ENCODE results near the gene RAPGEF5.

The RAPGEF5 gene

DNA sequence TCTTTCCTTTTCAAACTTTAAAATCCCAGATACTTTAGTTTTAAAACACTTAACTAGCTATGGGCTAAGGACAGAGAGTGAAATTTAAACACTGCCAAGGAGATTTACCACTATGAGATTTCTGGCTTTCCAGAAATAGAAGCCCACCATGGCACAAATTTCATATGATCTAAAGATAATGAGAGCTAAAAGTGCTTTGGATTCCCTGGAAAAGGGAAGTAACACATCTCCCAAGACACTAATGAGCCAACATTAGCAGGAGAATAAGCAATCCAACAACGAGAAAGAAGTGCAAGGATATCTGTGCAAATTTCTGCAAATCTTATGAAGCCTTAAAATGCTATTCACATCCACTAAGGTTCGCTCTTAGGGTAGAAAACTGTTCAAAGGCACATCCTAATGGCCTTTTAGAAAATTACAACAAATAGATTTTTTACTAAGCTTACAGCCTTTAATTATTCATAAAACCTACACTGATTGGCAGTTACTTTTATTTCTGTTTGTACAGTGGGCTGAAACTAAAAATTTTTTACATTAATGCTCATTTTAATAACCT, 100.3 kb downstream of the RAPGEF5 start:
- DNase-seq (ENCODE audit: low spot score): no peak

DNA sequence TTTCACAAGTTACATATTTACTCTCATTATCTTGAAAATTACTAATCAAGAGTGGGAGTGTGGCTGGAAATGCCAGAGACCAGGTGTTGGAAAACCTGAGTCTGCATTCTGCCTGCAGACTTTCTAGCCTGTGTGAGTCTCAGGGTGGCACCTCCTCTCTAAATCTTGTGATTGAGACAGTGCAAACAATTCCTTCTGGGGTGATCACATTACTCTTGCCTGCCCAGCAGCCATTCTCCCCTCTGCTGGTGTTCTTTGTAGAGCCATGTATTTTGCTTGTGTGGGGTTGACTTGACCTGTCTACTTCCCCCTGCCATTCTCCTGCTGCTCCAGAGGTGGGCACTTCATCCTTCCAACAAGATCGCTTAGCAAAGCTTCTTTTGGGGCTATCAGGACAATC, 101.1 kb downstream of the RAPGEF5 start:
- no peak for DNase-seq (ENCODE audit: low spot score)

GRCh38 chr7:22255342-22255741, 101.6 kb downstream of the RAPGEF5 start:
- DNase-seq (ENCODE audit: low spot score): no peak

DNA sequence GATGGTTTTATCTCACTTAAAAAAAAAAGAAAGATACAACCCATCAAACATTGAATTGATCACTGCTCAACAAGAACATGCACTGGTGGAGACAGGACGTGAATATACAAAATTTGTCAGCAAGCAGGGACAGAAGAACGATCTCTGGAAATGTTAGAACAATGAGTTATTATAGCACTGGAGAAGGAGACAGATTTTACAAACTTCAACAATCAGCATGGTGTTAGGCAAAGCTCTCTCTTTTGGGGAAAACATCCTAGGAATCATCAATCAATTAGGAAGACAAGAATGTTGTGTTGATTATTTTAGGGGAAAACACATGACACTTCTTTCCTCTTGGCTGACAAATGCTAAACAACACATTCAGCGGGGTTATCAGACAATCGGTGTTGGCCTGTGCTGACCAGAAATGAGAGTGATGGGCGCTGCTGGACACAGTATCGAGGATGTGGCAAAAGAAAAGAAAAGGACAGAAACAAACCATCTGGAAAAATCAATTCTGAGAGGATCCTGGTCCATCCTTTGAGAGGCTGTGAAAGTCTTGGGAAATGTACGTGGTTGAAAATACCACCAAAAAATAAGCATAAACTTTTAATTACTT, 103.9 kb downstream of the RAPGEF5 start:
- no peak for DNase-seq (ENCODE audit: low spot score)

GRCh38 chr7:22252016-22252415, 104.9 kb downstream of the RAPGEF5 start:
- no peak for DNase-seq (ENCODE audit: low spot score)

DNA sequence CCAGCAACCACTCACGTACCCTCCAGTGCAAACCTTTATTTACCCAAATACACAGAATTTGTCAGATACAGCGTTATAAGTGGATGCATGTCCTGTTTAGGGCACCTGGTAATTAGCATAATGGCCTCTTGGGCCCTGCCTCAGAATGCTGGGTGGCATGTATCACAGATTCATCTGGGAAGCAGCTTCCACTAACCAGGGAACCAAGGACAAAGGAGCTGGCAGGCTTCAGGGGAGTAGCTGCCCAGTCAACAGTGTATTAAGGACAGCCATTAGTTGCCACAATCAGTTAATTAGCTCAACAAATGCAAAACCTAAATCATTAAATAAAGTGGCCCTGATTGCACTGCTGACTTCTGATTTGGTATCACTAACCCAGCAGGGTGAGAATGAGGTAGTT, 105.7 kb downstream of the RAPGEF5 start:
- DNase-seq (ENCODE audit: low spot score): no peak

DNA sequence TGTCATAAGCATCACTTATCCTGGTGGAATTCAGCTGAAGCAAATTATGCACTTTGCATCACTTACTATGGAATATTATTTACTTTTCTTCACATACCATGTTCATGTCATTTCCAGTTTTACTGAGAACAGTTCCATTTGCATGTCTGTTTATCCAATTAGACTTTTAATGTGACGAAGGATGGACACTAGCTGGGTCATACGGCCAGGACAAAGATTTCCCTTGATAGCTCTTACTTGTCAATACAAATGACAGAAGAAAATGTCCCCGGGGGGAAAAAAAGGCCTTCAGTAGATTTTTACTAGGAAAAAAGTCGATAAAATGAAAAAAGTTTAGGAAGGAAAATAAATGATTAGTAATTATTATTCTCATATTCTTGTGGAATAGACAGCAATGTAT, 106.6 kb downstream of the RAPGEF5 start:
- DNase-seq (ENCODE audit: low spot score): no peak

DNA sequence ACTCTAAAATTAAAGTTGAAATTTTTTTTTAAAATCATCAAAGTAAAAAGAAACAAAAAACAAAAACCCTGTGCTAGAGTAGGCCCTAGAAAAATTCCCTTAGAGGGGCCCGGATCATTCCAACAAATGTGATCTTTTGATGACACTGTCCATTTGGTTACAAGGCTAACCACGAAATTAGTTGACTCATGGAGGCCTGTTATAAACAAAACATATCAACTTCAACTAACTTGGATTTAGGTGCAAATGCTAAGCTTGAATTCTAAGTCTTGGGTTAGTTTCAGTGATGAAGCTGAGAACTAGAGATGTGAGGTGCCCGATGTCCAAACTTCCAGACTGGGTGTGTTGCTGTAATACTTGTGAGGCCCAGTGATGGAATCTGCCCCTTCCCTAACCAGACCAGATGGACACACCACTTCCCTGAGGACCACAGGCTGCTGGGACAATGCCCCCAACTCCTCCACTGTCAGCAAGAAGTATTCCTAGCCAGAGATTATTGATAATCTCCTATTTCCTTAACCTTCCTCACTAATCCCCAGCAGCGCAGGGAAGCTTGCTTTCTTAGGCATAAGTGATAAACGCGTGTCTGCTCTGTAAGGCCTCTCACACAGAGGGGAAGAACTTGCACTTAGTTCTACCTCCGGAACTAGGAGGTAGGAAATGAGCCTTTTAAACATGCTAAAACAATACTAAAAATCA, 108.7 kb downstream of the RAPGEF5 start:
- DNase-seq (ENCODE audit: low spot score): no peak

DNA sequence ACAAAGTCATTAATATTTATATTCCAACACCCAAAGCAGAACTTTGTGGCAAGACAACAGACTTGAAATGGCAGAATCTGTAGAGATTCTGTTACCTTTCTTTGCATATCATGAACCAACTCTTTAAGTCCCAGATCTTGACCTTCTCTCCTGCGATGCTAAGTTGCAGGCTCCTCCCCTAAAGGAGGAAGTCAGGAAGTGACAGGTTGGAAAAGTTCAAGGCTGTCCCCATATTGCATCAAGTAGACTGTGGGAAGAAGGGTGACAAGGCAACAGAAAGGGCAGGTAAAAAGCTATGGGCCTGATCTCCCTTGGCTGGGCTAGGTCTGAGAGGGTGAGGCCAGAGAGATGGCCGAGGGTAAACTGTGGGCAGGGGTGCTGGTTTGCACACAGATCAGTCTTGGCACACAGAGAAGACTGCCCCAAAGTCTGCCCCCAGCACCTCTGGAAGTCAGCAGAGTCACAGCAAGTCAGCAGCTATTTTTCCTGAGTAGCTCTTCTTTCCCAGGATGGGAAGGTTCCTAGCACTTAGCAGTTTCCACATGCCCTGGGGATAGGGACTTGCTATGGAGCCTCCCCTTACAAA, 115.1 kb downstream of the RAPGEF5 start:
- DNase-seq (ENCODE audit: low spot score): no peak

- DNase-seq (ENCODE audit: low spot score): no peak
Measured at GRCh38 chr7:22240904-22241571, 115.9 kb downstream of the RAPGEF5 start.

GRCh38 chr7:22238354-22239311, 118.3 kb downstream of the RAPGEF5 start:
- no peak for DNase-seq (ENCODE audit: low spot score)

GRCh38 chr7:22235134-22235533, 121.8 kb downstream of the RAPGEF5 start:
- DNase-seq (ENCODE audit: low spot score): no peak

GRCh38 chr7:22234227-22234626, 122.7 kb downstream of the RAPGEF5 start:
- no peak for DNase-seq (ENCODE audit: low spot score)

DNA sequence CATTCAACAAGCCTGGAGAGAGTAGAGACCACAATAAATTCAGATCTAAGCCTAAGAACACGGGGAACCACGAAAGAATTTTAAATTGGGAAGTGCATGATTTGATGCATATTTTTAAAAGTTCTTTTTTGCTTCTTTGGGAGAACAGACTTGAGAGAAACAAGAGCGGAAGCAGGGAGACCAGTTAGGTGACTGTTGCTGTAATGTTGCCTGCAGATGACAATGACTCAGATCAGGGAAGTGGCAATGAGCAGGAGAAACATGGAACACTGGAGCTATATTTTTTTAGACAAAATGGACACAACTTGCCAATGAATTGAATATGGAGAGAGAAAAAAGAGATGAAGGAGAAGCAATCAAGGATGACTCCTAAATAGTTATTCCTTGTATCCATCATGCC, 125.1 kb downstream of the RAPGEF5 start:
- no peak for DNase-seq (ENCODE audit: low spot score)

GRCh38 chr7:22231141-22231540, 125.8 kb downstream of the RAPGEF5 start:
- no peak for DNase-seq (ENCODE audit: low spot score)

- no peak for DNase-seq (ENCODE audit: low spot score)
Measured at GRCh38 chr7:22230238-22230637, 126.7 kb downstream of the RAPGEF5 start.

DNA sequence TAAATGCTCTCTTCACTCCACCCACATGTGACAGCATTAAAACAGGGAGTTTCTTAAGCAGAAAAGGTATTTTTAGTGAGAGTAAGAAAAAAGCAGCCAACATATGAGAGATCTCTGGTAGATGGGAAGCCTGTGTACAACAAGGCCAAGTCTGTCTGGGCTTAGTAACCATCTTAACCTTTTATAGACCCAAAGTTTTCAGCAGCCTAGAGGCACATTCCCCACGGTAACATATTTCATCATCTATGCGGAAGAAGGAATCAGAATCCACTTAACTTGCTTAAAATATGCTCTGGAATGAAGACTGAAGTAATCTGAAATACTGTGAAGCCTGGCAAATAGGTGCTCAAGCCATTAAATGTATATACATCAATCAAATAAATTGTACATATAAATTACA, 127.8 kb downstream of the RAPGEF5 start:
- DNase-seq (ENCODE audit: low spot score): no peak

GRCh38 chr7:22223807-22224206, 133.1 kb downstream of the RAPGEF5 start:
- no peak for DNase-seq (ENCODE audit: low spot score)

GRCh38 chr7:22220941-22221340, 136.0 kb downstream of the RAPGEF5 start:
- no peak for DNase-seq (ENCODE audit: low spot score)

DNA sequence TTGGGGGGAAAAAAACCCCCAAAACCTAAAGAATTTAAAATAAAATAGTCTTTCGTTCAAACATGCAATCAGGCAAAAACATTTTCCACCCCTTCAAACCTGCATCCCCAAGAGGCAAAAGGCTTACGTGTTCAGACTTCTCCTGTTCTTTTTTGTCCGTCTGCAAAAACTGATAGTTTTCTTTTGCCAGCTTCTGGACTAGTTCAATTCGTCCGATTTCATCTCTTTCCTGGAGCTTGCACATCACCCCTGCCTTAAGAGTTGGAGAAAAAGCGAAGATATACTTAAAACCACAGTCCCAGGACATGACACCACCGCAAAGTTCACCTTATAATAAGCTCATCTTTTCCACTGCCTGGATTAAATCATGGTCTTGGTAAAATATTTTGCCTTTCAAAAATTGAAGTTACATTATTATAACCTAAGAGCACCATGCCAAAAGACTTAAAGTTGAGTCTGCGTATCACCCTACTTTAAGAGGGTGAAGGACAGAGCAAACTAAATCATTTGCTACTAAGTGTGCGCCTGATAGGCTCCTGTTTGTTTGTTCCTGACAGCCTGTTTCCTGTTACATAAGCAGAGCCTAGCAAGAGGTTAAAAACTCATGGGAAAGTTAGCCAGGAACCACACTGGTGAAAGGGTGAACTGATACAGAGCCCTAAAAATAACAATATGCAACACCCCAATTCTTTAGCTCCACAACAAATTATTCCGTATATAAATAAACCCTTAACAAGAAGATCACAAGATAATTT, 137.0 kb downstream of the RAPGEF5 start:
- DNase-seq (ENCODE audit: low spot score): no peak

DNA sequence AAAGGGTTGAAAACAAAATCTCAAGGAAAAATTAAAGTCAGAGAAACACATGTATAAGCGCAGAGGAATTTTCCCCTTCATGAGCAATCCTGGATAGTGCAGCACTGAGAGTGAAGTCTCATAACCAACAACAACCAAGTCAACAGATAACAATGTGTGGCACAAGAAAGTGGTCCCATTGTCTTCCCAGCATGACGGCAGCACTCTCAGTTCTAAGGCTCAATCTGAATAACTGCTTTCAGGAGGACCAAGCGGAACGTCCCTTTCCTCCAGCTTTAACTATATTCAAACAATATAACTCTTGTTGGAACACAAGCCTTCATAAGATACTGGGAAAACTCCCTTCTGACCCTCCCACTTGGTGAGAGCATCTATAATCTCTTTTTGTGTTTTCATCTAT, 137.9 kb downstream of the RAPGEF5 start:
- no peak for DNase-seq (ENCODE audit: low spot score)
